SK-N-SH (cell line): Measurements from ENCODE around the gene NLN. TPM values are rescaled to one million over a fixed set of nuclear protein-coding genes. Genes with fewer than 3 reads are reported as not detected.

Experiments
- CTCF ChIA-PET: fragments of 300-600, 350-600 bp; formaldehyde crosslinking; extraction: SDS; loops from one replicate; lab custom pipeline; 2021; lab: Yijun Ruan, JAX
- POLR2A ChIA-PET: fragments of 350-600 bp; sonication (Branson Sonifier 250); formaldehyde crosslinking; extraction: SDS; loops from one replicate; lab custom pipeline; 2020; ENCODE audit warnings: antibody characterized with exemption, inconsistent platforms; lab: Yijun Ruan, JAX
- DNase-seq: peaks from one replicate; pipeline ENCODE4 v3.0.0; 2012
- H2AFZ ChIP-seq: fragments of 200-600 bp; sonication (generic); 2 replicates; pipeline ENCODE4 v1.8.1; 2016; ENCODE audit warnings: antibody characterized with exemption, mild to moderate bottlenecking, low read depth
- H3F3A ChIP-seq: fragments of 200-600 bp; sonication (generic); replicated peaks from 2 replicates; pipeline ENCODE3; 2016; ENCODE audit warnings: antibody characterized with exemption, mild to moderate bottlenecking; ENCODE audit not compliant: insufficient read depth
- H3K27ac ChIP-seq, 2 experiments: fragments of 200-500 bp in 1 of 2; fragments of 200-600 bp in 1 of 2; sonication (Bioruptor generic) in 1 of 2; sonication (generic), shearing (Covaris generic) in 1 of 2; 2 replicates each; pipeline versions ENCODE4 v1.5.1 to v1.6.1; 2014 to 2016; ENCODE audit warnings: low read depth in 2 of 2, inconsistent platforms in 1 of 2, low read length in 1 of 2, mild to moderate bottlenecking in 1 of 2, mixed read lengths in 1 of 2
- H3K27me3 ChIP-seq: fragments of 200-600 bp; sonication (generic), shearing (Covaris generic); 2 replicates; pipeline ENCODE4 v1.6.1; 2016; ENCODE audit warnings: mixed run types; ENCODE audit not compliant: insufficient read depth
- H3K36me3 ChIP-seq, 2 experiments: fragments of 200-500 bp in 1 of 2; fragments of 200-600 bp in 1 of 2; sonication (Bioruptor generic) in 1 of 2; sonication (generic) in 1 of 2; replicated peaks in 1 of 2; 2 replicates each; pipeline versions ENCODE3 to v1.5.1; 2014 to 2016; ENCODE audit warnings: low read length in 1 of 2, mild to moderate bottlenecking in 1 of 2; ENCODE audit not compliant: insufficient read depth in 2 of 2, control insufficient read depth in 1 of 2
- H3K4me1 ChIP-seq, 2 experiments: fragments of 200-500 bp in 1 of 2; fragments of 200-600 bp in 1 of 2; sonication (Bioruptor generic) in 1 of 2; sonication (generic), shearing (Covaris generic) in 1 of 2; 2 replicates each; pipeline versions ENCODE4 v1.5.1 to v1.6.1; 2014 to 2016; ENCODE audit warnings: low read depth in 1 of 2, low read length in 1 of 2, mixed run types in 1 of 2; ENCODE audit not compliant: insufficient read depth in 2 of 2, control insufficient read depth in 1 of 2
- H3K4me2 ChIP-seq: fragments of 200-600 bp; sonication (generic), shearing (Covaris generic); 2 replicates; pipeline ENCODE4 v1.6.1; 2017; ENCODE audit warnings: mixed run types
- H3K4me3 ChIP-seq, 2 experiments: fragments of 200-500 bp in 1 of 2; fragments of 200-600 bp in 1 of 2; sonication (Bioruptor generic) in 1 of 2; sonication (generic), shearing (Covaris generic) in 1 of 2; 2 replicates each; pipeline versions ENCODE4 v1.5.1 to v1.8.1; 2014 to 2016; ENCODE audit warnings: low read depth in 2 of 2, inconsistent platforms in 1 of 2, low read length in 1 of 2, mild to moderate bottlenecking in 1 of 2, mixed read lengths in 1 of 2, moderate library complexity in 1 of 2
- H3K79me2 ChIP-seq: fragments of 200-600 bp; sonication (generic); 2 replicates; pipeline ENCODE4 v1.8.1; 2017; ENCODE audit warnings: mild to moderate bottlenecking; ENCODE audit not compliant: insufficient read depth
- H3K9ac ChIP-seq: fragments of 200-600 bp; sonication (generic); 2 replicates; pipeline ENCODE4 v1.6.1; 2017; ENCODE audit warnings: mixed run types
- H3K9me2 ChIP-seq: fragments of 200-600 bp; sonication (generic); 2 replicates; pipeline ENCODE4 v1.6.1; 2017; ENCODE audit warnings: mixed run types
- H3K9me3 ChIP-seq: fragments of 200-600 bp; sonication (generic); 2 replicates; pipeline ENCODE4 v1.6.1; 2017; ENCODE audit warnings: mixed run types, mild to moderate bottlenecking, moderate library complexity
- H4K20me1 ChIP-seq: fragments of 200-600 bp; sonication (generic); 2 replicates; pipeline ENCODE4 v1.6.1; 2017; ENCODE audit warnings: mild to moderate bottlenecking, mixed run types; ENCODE audit not compliant: insufficient read depth
- EP300 ChIP-seq, 2 experiments: IDR thresholded peaks; 2 replicates each; pipeline versions ENCODE4 v1.4.0 to v1.6.1; 2012; ENCODE audit warnings: borderline replicate concordance in 1 of 2, low read depth in 1 of 2, low read length in 1 of 2
- FOXM1 ChIP-seq: IDR thresholded peaks from 2 replicates; pipeline ENCODE4 v1.4.0; 2012; ENCODE audit warnings: low read depth, mild to moderate bottlenecking
- GATA2 ChIP-seq: sonication (generic); formaldehyde crosslinking; IDR thresholded peaks from 2 replicates; pipeline ENCODE4 v1.5.0; 2020; ENCODE audit warnings: mild to moderate bottlenecking, missing genetic modification reagents
- RCOR1 ChIP-seq: fragments of 150-350 bp; IDR thresholded peaks from 2 replicates; pipeline ENCODE4 v1.6.1; 2017; ENCODE audit warnings: antibody characterized with exemption, low read length
- SMC3 ChIP-seq: IDR thresholded peaks from 2 replicates; pipeline ENCODE4 v1.6.1; 2012; ENCODE audit warnings: low read depth, low read length, improper control_type of control experiment
- TAF1 ChIP-seq: IDR thresholded peaks from 2 replicates; pipeline ENCODE4 v1.6.1; 2012; ENCODE audit warnings: low read depth, mild to moderate bottlenecking, low read length, moderate library complexity, borderline replicate concordance
- TCF12 ChIP-seq: IDR thresholded peaks from 2 replicates; pipeline ENCODE4 v1.4.0; 2012
- ZBTB33 ChIP-seq: IDR thresholded peaks from 2 replicates; pipeline ENCODE4 v1.4.0; 2012; ENCODE audit warnings: low read depth, borderline replicate concordance
- WGBS: methylation state at CpG from one replicate; pipeline ENCODE4 v1.1.6; 2017; ENCODE audit warnings: low lambda C conversion rate; 5-methylcytosine and 5-hydroxymethylcytosine counted together
- polyA plus RNA-seq, 3 experiments: library from polyadenylated mRNA; depleted of rRNA; stranded (reverse); fragments of >200 nt; gene quantifications; 2 replicates each; pipeline ENCODE4 v1.2.3, GENCODE V29; 2012

The NLN gene
- polyA plus RNA-seq, 1 of the 3 experiments (the other 2 are of a cell fraction): 17.1 TPM

- no peak overlapping the region for H3K9ac ChIP-seq
- 0 out of 2 replicates have a peak, but pooled peaks cover 6% of the 10 kb centered on the region for H4K20me1 ChIP-seq
- no peaks in the 10 kb centered on the region for H3K27me3 ChIP-seq
- H3K4me1 ChIP-seq: no peaks in the 10 kb centered on the region
- H3F3A ChIP-seq: no peaks in the 10 kb centered on the region
- no peak overlapping the region for H3K4me2 ChIP-seq
- H3K4me3 ChIP-seq: no peak overlapping the region
- peaks cover 68% of the 10 kb centered on the region for H3K79me2 ChIP-seq
- no peaks in the 10 kb centered on the region for H3K9me2 ChIP-seq
- WGBS: 94% methylated on average over 1 of the region's 1 CpG
- no peak overlapping the region for H2AFZ ChIP-seq
- no peak for TF ChIP-seq GATA2
- no peak for TF ChIP-seq TCF12
- TF ChIP-seq EP300 (IDR thresholded peaks at IDR 0.05; ENCODE audit: borderline replicate concordance in 1 of 2, low read depth in 1 of 2, low read length in 1 of 2): no peak
- no peak for TF ChIP-seq RCOR1
- no peak for TF ChIP-seq SMC3
- TF ChIP-seq ZBTB33: no peak
- no peak for DNase-seq
- ChIA-PET CTCF (no interaction called here), POLR2A (no interaction called here)
- peaks cover 0 to 6% of the 10 kb centered on the region in 2 experiments for H3K36me3 ChIP-seq
- no peaks in the 10 kb centered on the region for H3K9me3 ChIP-seq
- H3K27ac ChIP-seq: no peak overlapping the region
Measured at GRCh38 chr5:65736011-65736410, 14.0 kb downstream of the NLN start.

DNA sequence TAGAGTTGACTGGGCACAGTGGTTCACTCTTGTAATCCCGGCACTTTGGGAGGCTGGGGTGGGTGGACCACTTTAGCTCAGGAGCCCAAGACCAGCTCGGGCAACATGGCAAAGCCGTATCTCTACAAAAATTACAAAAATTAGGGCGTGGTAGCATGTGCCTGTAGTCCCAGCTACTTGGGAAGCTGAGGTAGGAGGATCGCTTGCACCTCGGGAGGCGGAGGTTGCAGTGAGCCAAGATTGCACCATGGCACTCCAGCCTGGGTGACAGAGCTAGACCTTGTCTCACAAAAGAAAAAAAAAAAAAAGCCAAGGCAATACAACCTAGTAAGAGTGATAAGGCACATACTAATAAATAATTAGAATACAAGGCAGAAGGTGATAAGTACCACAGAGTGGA lies 15.8 kb downstream of the NLN start:
- no peak for DNase-seq
- Histone ChIP-seq H3K79me2 (peaks cover 64% of the 10 kb centered on the region), H3K4me2 (no peak overlapping the region), H3K9me3 (no peaks in the 10 kb centered on the region), H3K9ac (no peak overlapping the region), H2AFZ (no peak overlapping the region), H3K4me1 (peaks cover 0 to 6% of the 10 kb centered on the region in 2 experiments; a peak in 1 of 4 replicates), H3K27me3 (no peaks in the 10 kb centered on the region), H3F3A (peaks cover 11% of the 10 kb centered on the region), H4K20me1 (0 out of 2 replicates have a peak, but pooled peaks cover 6% of the 10 kb centered on the region), H3K4me3 (no peak overlapping the region), H3K27ac (no peak overlapping the region), H3K9me2 (no peaks in the 10 kb centered on the region), H3K36me3 (no peaks in the 10 kb centered on the region)
- CTCF ChIA-PET: interaction anchor here (0.9 to 1.1 kb wide), 2 partner anchors 207 to 433 kb away, joined by 3 read pairs; no protein-coding TSS in a partner anchor
- WGBS: 86% methylated on average over 7 of the region's 7 CpGs
- POLR2A ChIA-PET: no interaction called here
- TF ChIP-seq FOXM1 (no peak), ZBTB33 (no peak), TAF1 (no peak)
